ENCODE data around the gene LAMA4.

LAMA4 gene

DNA sequence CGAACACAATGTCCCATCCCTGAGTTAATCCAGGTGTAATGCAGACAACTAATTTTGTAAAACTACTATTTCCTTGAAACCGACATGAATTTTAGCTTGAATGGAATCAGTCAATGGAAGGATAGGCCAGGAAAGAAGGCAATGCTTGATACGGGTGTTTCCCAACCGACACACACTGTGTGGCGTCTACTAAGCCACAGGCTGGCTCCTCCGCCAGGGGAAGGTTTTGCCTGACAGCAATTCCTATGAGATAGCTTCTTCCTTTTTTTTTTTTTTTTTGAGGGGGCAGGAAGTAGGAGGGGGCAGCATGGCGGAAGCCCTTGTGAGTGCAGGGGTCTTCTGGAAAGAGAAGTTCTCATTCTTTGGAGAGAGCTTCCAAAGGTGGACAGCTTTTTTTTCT, 12.0 kb upstream of the LAMA4 start:
- no peak for DNase-seq (ENCODE audit: low read depth)
- H3K4me3 ChIP-seq (ENCODE audit: low read length) = no peak overlapping the region
- TF ChIP-seq CTCF (IDR thresholded peaks at IDR 0.05; ENCODE audit: insufficient read depth, low read depth, low read length, missing control alignments) = no peak

DNA sequence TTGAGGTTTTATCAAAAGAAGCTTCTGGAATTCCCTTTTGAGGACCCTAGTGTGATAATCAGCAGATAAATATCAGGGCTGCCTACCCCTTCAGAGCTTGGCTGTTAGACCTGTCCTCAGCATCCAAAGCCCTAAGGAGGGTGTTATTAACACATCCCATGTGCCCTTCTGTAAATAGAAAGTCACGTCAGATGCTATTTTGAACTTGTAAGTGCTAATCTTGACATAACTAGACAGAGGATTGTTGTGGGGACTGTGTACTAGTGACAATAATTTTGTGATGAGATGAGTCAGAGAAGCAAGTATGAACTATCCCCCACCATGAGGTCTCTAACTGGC, 4.9 kb upstream of the LAMA4 start:
- TF ChIP-seq CTCF (IDR thresholded peaks at IDR 0.05; ENCODE audit: insufficient read depth, low read depth, low read length, missing control alignments) = no peak
- DNase-seq (ENCODE audit: low read depth) = no peak
- no peak overlapping the region for H3K4me3 ChIP-seq (ENCODE audit: low read length)

DNA sequence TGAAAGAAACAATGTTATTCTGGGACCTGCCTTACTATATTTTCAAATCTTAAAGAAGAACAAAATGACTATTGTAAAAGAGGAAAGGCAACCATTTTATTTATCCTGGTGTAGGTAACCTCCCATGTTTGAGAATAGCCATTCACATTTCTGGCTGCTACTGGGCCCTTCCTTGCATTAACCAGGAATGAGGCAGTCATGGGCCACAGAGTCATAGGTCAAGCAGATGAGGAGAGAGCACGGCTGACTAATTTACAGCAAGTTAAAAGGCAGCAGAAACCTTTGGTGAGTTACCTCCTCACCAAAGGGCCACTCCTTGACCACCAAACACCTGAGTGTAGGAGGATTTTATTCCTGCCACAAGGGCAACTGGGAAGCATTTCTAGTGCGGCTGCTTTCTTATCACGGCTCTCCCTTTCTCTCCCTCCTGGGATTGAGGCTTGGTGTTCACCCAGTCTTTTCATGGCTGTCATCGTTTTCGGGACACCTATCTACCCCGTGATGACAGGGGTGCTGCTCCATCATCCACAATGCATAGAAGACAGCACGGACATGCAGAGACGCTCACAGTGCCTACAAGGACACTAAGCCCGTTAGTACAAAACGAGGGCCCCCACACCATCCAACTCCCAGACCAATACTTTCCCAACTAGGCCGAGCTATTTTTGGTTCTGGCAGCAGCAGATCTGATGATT, 4.4 kb upstream of the LAMA4 start:
- no peak for DNase-seq (ENCODE audit: low read depth)

DNA sequence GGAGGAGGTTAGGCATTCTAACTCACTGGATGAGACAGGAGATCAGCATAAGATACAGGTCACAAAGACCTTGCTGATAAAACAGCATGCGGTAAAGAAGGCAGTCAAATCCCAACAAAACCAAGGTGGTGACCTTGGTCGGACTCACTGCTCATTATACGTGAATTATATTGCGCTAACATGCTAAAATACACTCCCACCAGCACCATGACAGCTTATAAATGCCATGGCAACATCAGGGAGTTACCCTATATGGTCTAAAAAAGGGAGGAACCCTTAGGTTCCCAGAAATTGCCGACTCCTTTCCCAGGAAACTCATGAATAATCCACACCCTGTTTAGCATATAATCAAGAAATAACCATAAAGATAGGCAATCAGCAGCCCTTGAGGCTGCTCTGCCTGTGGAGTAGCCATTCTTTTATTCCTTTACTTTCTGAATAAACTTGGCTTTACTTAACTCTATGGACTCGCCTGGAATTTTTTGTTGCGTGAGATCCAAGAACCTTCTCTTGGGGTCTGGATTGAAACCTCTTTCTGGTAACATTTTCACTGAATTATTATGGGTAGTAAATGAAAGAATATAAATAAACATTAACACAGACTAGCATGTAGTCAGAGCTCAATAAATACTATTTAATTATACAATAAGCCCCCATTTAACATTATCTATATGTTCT, 3.0 kb upstream of the LAMA4 start:
- TF ChIP-seq CTCF (IDR thresholded peaks at IDR 0.05; ENCODE audit: insufficient read depth, low read depth, low read length, missing control alignments) = no peak
- no peak overlapping the region for H3K4me3 ChIP-seq (ENCODE audit: low read length)
- DNase-seq (ENCODE audit: low read depth) = no peak

More for the DNA sequence above, 4.4 kb upstream of the LAMA4 start:
- no peak overlapping the region for H3K4me3 ChIP-seq (ENCODE audit: low read length)
- no peak for TF ChIP-seq CTCF (IDR thresholded peaks at IDR 0.05; ENCODE audit: insufficient read depth, low read depth, low read length, missing control alignments)

DNA sequence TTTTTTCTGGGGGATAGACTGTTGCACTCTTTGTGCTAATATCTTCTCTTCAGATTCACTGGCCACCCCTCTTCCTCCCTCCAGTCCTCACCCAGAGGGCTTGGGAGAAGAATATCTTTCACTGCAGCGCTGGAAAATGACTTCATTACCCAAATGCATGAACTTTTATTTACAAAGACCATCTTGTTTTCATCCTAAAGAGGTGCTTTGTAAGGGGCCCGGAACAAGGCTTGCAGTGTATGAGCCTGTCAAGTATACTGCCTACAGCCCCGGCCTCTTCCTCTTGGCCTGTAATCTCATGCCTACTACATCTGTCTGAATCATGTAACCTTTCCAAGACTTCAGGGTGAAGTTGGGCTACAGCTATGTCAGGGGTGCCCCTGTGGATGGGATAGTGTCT, 554 bp upstream of the LAMA4 start:
- no peak for DNase-seq (ENCODE audit: low read depth)
- H3K4me3 ChIP-seq (ENCODE audit: low read length) = no peak overlapping the region

DNA sequence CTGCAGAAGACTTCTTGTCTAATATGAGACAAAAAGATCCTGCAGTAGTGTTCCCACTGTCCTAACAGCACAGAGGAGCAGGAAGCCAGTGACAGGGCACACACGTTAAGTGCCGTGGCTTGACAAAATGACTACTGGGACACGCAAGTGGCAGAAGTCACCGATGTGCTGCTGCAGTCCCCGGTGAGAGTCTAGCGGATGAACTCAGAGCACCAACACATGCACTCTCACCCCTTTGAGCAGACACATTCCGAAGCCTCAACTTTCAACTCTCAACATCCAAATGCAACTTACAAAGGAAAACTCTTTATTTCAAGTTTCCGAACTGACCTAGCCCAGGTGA, 898 bp downstream of the LAMA4 start:
- no peak for TF ChIP-seq CTCF (IDR thresholded peaks at IDR 0.05; ENCODE audit: insufficient read depth, low read depth, low read length, missing control alignments)
- H3K4me3 ChIP-seq (ENCODE audit: low read length) = peak overlapping the region; percentile 55
- DNase-seq (ENCODE audit: low read depth) = peak; percentile 2

More for the DNA sequence above, 554 bp upstream of the LAMA4 start:
- no peak for TF ChIP-seq CTCF (IDR thresholded peaks at IDR 0.05; ENCODE audit: insufficient read depth, low read depth, low read length, missing control alignments)

Measured in epithelial cell of esophagus (primary cell).